ENCODE data around the gene DIAPH2.

DNA sequence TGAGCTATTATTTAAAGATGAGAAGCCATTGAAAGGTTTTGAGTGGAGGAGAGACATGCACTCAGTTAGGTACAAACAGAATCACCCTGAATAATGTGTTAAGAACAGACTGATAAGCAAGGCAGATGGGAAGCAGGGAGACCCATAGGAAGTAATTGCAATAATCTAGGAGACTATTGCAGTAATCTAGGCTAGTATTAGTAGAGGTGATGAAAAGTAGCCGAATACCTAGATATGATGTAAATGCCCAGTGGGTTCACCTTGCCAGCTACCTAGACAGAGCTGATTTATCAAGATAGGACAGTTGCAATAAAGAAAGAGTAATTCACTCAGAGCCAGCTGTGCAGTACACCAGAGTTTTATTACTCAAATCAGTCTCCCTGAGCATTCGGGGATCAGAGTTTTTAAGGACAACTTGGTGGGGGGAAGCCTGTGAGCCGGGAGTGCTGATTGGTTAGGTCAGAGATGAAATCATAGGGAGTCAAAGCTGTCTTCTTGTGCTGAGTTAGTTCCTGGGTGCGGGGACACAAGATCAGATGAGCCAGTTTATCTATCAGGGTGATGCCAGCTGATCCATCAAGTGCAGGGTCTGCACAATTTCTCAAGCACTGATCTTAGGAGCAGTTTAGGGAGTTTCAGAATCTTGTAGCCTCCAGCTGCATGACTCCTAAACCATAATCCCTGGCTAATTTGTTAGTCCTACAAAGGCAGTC, 626.6 kb downstream of the DIAPH2 start:
- TF ChIP-seq, protein P1, sequence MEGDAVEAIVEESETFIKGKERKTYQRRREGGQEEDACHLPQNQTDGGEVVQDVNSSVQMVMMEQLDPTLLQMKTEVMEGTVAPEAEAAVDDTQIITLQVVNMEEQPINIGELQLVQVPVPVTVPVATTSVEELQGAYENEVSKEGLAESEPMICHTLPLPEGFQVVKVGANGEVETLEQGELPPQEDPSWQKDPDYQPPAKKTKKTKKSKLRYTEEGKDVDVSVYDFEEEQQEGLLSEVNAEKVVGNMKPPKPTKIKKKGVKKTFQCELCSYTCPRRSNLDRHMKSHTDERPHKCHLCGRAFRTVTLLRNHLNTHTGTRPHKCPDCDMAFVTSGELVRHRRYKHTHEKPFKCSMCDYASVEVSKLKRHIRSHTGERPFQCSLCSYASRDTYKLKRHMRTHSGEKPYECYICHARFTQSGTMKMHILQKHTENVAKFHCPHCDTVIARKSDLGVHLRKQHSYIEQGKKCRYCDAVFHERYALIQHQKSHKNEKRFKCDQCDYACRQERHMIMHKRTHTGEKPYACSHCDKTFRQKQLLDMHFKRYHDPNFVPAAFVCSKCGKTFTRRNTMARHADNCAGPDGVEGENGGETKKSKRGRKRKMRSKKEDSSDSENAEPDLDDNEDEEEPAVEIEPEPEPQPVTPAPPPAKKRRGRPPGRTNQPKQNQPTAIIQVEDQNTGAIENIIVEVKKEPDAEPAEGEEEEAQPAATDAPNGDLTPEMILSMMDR (IDR thresholded peaks at IDR 0.05): no peak
- TF ChIP-seq POLR2AphosphoS5 (IDR thresholded peaks at IDR 0.05) (no peak), EP300 (IDR thresholded peaks at IDR 0.05) (no peak), POLR2A (IDR thresholded peaks at IDR 0.05; ENCODE audit: low read depth) (no peak)

All from esophagus muscularis mucosa (tissue), 4 donors.